Stimulated activated CD4-positive, alpha-beta T cell treated with anti-CD3 and anti-CD28 coated beads, Interleukin-15, amount 100 ng/mL, for 24 hours (primary cell): Measurements from ENCODE around the gene SLC35G2.
"Not testable (repeated sequence)": the region's sequence is repeated elsewhere in the genome, so short reads cannot be mapped to it uniquely, and the experiment has no call there.

ENCODE experiments used
- DNase-seq: peaks from one replicate; pipeline ENCODE4 v3.0.0-alpha.2; 2020

The SLC35G2 gene

GRCh38 chr3:136835813-136836510, 17.0 kb downstream of the SLC35G2 start:
- no peak for DNase-seq

GRCh38 chr3:136836511-136837156, 17.7 kb downstream of the SLC35G2 start:
- DNase-seq, result no peak

- DNase-seq, result no peak
Observed at GRCh38 chr3:136838641-136839555, 20.0 kb downstream of the SLC35G2 start.

GRCh38 chr3:136839556-136839931, 20.6 kb downstream of the SLC35G2 start:
- DNase-seq, result no peak

GRCh38 chr3:136840252-136840651, 21.3 kb downstream of the SLC35G2 start:
- no peak for DNase-seq

- no peak for DNase-seq
Observed at GRCh38 chr3:136842294-136842693, 23.4 kb downstream of the SLC35G2 start.

- DNase-seq, result no peak
Observed at GRCh38 chr3:136844724-136845123, 25.8 kb downstream of the SLC35G2 start.

- DNase-seq, result no peak
Observed at GRCh38 chr3:136852180-136852579, 33.3 kb downstream of the SLC35G2 start.

GRCh38 chr3:136856665-136857064, 37.7 kb downstream of the SLC35G2 start:
- DNase-seq, result no peak

GRCh38 chr3:136858381-136858780, 39.5 kb downstream of the SLC35G2 start:
- no peak for DNase-seq

GRCh38 chr3:136860541-136860940, 41.6 kb downstream of the SLC35G2 start:
- no peak for DNase-seq

GRCh38 chr3:136861890-136862616, 43.1 kb downstream of the SLC35G2 start, which contains the start of gene NCK1:
TSS of gene NCK1 (plus strand) at chr3:136862208. CDS start at chr3:136928002, 65,794 bp downstream.
- peak; percentile 99 for DNase-seq

- DNase-seq, result peak; percentile 63
Observed at GRCh38 chr3:136862617-136863322, 43.8 kb downstream of the SLC35G2 start.

- DNase-seq, result no peak
Observed at GRCh38 chr3:136869282-136869681, 50.4 kb downstream of the SLC35G2 start.

GRCh38 chr3:136872258-136872657, 53.3 kb downstream of the SLC35G2 start:
- not testable (repeated sequence) for DNase-seq

- DNase-seq, result not testable (repeated sequence)
Observed at GRCh38 chr3:136879510-136879909, 60.6 kb downstream of the SLC35G2 start.

- no peak for DNase-seq
Observed at GRCh38 chr3:136882571-136882970, 63.6 kb downstream of the SLC35G2 start.

GRCh38 chr3:136883967-136884720, 65.2 kb downstream of the SLC35G2 start:
- DNase-seq, result no peak

- DNase-seq, result no peak
Observed at GRCh38 chr3:136885357-136886213, 66.7 kb downstream of the SLC35G2 start.

- no peak for DNase-seq
Observed at GRCh38 chr3:136889947-136890346, 71.0 kb downstream of the SLC35G2 start.
